Measurements from ENCODE around the gene CLIP2. TPM values are rescaled to one million over a fixed set of nuclear protein-coding genes. Genes with fewer than 3 reads are reported as not detected.

The CLIP2 gene
- total RNA-seq, 1 donor: 11.9 TPM

GRCh38 chr7:74454021-74454924 lies 165.1 kb downstream of the CLIP2 start:
- Histone ChIP-seq H3K9me3 (ENCODE audit: low read depth, low read length) (no peaks in the 10 kb centered on the region), H3K4me1 (ENCODE audit: insufficient read depth, low read length) (peaks cover 20% of the 10 kb centered on the region), H3K27me3 (ENCODE audit: insufficient read depth, low read length) (peaks cover 6% of the 10 kb centered on the region), H3K4me3 (ENCODE audit: low read length) (no peak overlapping the region)

GRCh38 chr7:74454925-74455288 lies 165.7 kb downstream of the CLIP2 start:
- no peak overlapping the region for H3K4me3 ChIP-seq (ENCODE audit: low read length)
- no peaks in the 10 kb centered on the region for H3K9me3 ChIP-seq (ENCODE audit: low read depth, low read length)
- H3K4me1 ChIP-seq (ENCODE audit: insufficient read depth, low read length): peaks cover 20% of the 10 kb centered on the region
- peaks cover 6% of the 10 kb centered on the region for H3K27me3 ChIP-seq (ENCODE audit: insufficient read depth, low read length)

- Histone ChIP-seq H3K9me3 (ENCODE audit: low read depth, low read length) (no peaks in the 10 kb centered on the region), H3K4me1 (ENCODE audit: insufficient read depth, low read length) (peaks cover 20% of the 10 kb centered on the region), H3K4me3 (ENCODE audit: low read length) (no peak overlapping the region)
These were observed 166.1 kb downstream of the CLIP2 start for GRCh38 chr7:74455291-74455804.

More at GRCh38 chr7:74455291-74455804, 166.1 kb downstream of the CLIP2 start:
- H3K27me3 ChIP-seq (ENCODE audit: insufficient read depth, low read length): peaks cover 6% of the 10 kb centered on the region

Other genes with a start within 250 kb of the CLIP2 start
- 15.2 TPM for gene LIMK1, start 205.6 kb upstream of the CLIP2 start, total RNA-seq
- gene EIF4H, start 115.1 kb upstream of the CLIP2 start, total RNA-seq: 288 TPM
- 32.5 TPM for gene LAT2, start 79.4 kb upstream of the CLIP2 start, total RNA-seq
- 11.3 TPM for gene RFC2, start 35.0 kb upstream of the CLIP2 start, total RNA-seq
- 0.21 TPM for gene GTF2IRD1, start 164.5 kb downstream of the CLIP2 start, total RNA-seq

Measured in mononuclear cell (primary cell).